ENCODE data around the gene TIFAB.

DNA sequence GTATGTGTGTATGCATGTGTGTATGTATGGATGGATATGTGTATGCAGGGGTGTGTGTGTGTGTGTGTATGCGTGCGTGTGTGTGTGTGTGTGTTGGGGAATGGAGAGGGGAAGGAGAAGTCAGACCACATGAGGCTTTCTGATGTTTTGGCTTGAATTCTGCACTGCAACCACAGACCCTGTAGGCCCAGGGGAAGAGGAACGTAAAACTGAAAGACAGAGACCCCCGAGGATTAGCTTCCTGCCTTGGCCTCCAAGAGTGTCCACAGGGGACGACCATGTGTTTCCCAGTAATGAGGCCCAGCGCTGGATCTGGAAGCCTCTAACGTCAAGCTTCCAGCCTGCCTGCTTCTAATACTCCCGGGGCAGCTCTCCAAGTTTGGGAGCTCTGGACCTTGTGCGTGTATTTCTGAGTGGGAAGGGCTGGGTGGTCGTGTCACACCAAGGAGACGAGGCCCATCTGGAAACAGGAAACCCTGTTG, 10.8 kb downstream of the TIFAB start:
- no peak for TF ChIP-seq EZH2 (IDR thresholded peaks at IDR 0.05; ENCODE audit: borderline replicate concordance, low read depth, low read length, severe bottlenecking)
- TF ChIP-seq, protein P1, sequence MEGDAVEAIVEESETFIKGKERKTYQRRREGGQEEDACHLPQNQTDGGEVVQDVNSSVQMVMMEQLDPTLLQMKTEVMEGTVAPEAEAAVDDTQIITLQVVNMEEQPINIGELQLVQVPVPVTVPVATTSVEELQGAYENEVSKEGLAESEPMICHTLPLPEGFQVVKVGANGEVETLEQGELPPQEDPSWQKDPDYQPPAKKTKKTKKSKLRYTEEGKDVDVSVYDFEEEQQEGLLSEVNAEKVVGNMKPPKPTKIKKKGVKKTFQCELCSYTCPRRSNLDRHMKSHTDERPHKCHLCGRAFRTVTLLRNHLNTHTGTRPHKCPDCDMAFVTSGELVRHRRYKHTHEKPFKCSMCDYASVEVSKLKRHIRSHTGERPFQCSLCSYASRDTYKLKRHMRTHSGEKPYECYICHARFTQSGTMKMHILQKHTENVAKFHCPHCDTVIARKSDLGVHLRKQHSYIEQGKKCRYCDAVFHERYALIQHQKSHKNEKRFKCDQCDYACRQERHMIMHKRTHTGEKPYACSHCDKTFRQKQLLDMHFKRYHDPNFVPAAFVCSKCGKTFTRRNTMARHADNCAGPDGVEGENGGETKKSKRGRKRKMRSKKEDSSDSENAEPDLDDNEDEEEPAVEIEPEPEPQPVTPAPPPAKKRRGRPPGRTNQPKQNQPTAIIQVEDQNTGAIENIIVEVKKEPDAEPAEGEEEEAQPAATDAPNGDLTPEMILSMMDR (IDR thresholded peaks at IDR 0.05; ENCODE audit: borderline replicate concordance, extremely low read depth, low read length, poor library complexity, severe bottlenecking): no peak

Measured in DND-41 (cell line).